Measurements from ENCODE around the gene MTSS2.

The MTSS2 gene

DNA sequence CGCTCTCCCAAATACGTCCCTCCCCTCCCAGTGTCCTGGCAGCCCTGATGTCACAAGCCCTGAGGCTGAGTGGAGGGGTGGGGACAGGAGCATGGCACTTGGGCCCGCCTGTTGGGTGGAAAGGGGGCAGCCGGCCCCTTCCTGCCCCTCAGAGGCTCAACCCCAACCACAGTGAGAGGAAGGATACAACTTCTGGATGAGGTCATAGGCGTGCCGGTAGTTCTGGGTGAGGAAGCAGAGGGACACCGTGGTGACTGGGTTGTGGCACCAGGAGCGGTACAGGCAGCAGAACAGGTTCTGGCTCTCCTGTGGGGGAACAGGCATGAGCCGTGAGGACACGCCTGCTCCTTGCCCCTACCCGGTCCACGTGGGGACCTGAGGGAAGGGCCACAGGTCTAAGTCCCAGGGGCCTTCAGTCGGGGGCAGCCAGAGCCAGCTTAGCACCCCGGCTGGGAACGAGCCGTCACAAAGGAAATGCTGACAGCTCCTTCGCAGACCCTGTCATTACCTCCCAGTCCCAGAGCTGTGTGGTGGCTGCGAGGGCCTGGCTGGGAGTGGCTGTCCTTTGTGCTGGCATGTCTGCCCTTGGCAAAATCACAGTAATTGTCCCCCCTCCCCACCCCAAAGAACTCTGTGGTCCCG lies 11.2 kb upstream of the MTSS2 start:
- Mint-ChIP-seq H3K4me1 (peaks cover 57% of the 10 kb centered on the region), H3K27me3 (ENCODE audit: low read depth, poor library complexity) (no peaks in the 10 kb centered on the region), H3K4me3 (no peak overlapping the region), H3K9me3 (no peaks in the 10 kb centered on the region), H3K27ac (no peak overlapping the region), H3K36me3 (ENCODE audit: low read depth) (peaks cover 15% of the 10 kb centered on the region)
- TF ChIP-seq, protein P1, sequence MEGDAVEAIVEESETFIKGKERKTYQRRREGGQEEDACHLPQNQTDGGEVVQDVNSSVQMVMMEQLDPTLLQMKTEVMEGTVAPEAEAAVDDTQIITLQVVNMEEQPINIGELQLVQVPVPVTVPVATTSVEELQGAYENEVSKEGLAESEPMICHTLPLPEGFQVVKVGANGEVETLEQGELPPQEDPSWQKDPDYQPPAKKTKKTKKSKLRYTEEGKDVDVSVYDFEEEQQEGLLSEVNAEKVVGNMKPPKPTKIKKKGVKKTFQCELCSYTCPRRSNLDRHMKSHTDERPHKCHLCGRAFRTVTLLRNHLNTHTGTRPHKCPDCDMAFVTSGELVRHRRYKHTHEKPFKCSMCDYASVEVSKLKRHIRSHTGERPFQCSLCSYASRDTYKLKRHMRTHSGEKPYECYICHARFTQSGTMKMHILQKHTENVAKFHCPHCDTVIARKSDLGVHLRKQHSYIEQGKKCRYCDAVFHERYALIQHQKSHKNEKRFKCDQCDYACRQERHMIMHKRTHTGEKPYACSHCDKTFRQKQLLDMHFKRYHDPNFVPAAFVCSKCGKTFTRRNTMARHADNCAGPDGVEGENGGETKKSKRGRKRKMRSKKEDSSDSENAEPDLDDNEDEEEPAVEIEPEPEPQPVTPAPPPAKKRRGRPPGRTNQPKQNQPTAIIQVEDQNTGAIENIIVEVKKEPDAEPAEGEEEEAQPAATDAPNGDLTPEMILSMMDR (IDR thresholded peaks at IDR 0.05) = no peak
- DNase-seq = no peak

DNA sequence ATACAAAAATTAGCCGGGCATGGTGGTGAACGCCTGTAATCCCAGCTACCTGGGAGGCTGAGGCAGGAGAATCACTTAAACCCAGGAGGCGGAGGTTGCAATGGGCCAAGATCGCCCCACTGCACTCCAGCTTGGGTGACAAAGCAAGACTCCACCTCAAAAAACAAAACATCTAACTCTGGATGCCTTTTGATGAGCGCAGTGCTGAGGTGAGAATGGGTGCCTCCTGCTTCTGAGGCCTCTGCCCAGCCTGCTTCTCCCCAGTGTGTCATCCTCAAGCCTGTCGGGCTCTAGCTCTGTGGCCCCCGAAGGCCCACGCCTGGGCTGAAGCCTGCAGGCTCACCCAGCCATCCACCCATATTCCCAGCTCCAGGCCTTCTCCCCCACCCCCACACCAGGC lies 10.5 kb upstream of the MTSS2 start:
- DNase-seq = no peak
- TF ChIP-seq, protein P1 (IDR thresholded peaks at IDR 0.05) = no peak
- H3K27me3 Mint-ChIP-seq (ENCODE audit: low read depth, poor library complexity) = no peaks in the 10 kb centered on the region
- no peak overlapping the region for H3K27ac Mint-ChIP-seq
- no peaks in the 10 kb centered on the region for H3K9me3 Mint-ChIP-seq
- H3K4me3 Mint-ChIP-seq = no peak overlapping the region
- peaks cover 55% of the 10 kb centered on the region for H3K4me1 Mint-ChIP-seq
- peaks cover 15% of the 10 kb centered on the region for H3K36me3 Mint-ChIP-seq (ENCODE audit: low read depth)

GRCh38 chr16:70695331-70696070 lies 9.6 kb upstream of the MTSS2 start:
- no peak overlapping the region for H3K4me3 Mint-ChIP-seq
- H3K4me1 Mint-ChIP-seq = peaks cover 55% of the 10 kb centered on the region
- TF ChIP-seq, protein P1 (IDR thresholded peaks at IDR 0.05) = no peak
- DNase-seq = no peak
- no peaks in the 10 kb centered on the region for H3K27me3 Mint-ChIP-seq (ENCODE audit: low read depth, poor library complexity)
- no peaks in the 10 kb centered on the region for H3K9me3 Mint-ChIP-seq
- peak overlapping the region; percentile 75 for H3K27ac Mint-ChIP-seq
- peaks cover 15% of the 10 kb centered on the region for H3K36me3 Mint-ChIP-seq (ENCODE audit: low read depth)

DNA sequence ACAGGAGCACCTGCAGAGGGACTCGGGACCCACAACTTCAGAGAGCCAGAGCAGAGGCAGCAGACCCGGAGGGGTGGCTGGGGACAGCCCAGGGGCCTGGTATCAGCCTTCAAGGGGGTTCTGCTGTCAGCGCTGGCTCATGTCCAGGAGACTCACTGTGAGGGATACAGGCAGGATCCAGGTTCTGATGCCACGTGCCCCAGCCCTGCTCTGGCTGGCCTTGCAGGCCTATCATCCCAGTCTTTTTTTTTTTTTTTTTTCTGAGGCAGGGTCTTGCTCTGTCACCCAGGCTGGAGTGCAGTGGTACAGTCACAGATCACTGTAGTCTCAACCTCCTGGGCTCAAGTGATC lies 9.0 kb upstream of the MTSS2 start:
- peaks cover 15% of the 10 kb centered on the region for H3K36me3 Mint-ChIP-seq (ENCODE audit: low read depth)
- no peaks in the 10 kb centered on the region for H3K9me3 Mint-ChIP-seq
- no peaks in the 10 kb centered on the region for H3K27me3 Mint-ChIP-seq (ENCODE audit: low read depth, poor library complexity)
- H3K27ac Mint-ChIP-seq = no peak overlapping the region
- H3K4me3 Mint-ChIP-seq = no peak overlapping the region
- no peak for DNase-seq
- peaks cover 49% of the 10 kb centered on the region for H3K4me1 Mint-ChIP-seq
- TF ChIP-seq, protein P1 (IDR thresholded peaks at IDR 0.05) = no peak

- no peak for DNase-seq
- TF ChIP-seq, protein P1 (IDR thresholded peaks at IDR 0.05) = no peak
- peaks cover 13% of the 10 kb centered on the region for H3K36me3 Mint-ChIP-seq (ENCODE audit: low read depth)
- H3K9me3 Mint-ChIP-seq = no peaks in the 10 kb centered on the region
- no peak overlapping the region for H3K4me3 Mint-ChIP-seq
- peaks cover 44% of the 10 kb centered on the region for H3K4me1 Mint-ChIP-seq
- no peak overlapping the region for H3K27ac Mint-ChIP-seq
- H3K27me3 Mint-ChIP-seq (ENCODE audit: low read depth, poor library complexity) = no peaks in the 10 kb centered on the region
Observed at GRCh38 chr16:70694088-70694867, 8.4 kb upstream of the MTSS2 start.

Measured in nephron progenitor cell (in vitro differentiated cells).